Measurements from ENCODE around the gene RABEP1. TPM values are rescaled to one million over a fixed set of nuclear protein-coding genes. Genes with fewer than 3 reads are reported as not detected.

Gene RABEP1
- total RNA-seq, 3 donors from 2014 or later (not counting 1 experiment from before 2014, with no cell fraction given): 44.1 to 64.0 (median 44.2) TPM

- peaks cover 63% of the 10 kb centered on the region for H3K36me3 ChIP-seq (ENCODE audit: control insufficient read depth, insufficient read depth, low read length)
- H3K27me3 ChIP-seq (ENCODE audit: control insufficient read depth, insufficient read depth, low read length): no peaks in the 10 kb centered on the region
- Mint-ChIP-seq H3K27ac (peak overlapping the region in 1 of 2 donors; percentile 56), H3K4me1 (peaks cover 0 to 4% of the 10 kb centered on the region in 2 donors), H3K4me3 (no peak overlapping the region), H3K27me3 (ENCODE audit: low read depth in 2 of 2) (no peaks in the 10 kb centered on the region), H3K36me3 (peaks cover 6% of the 10 kb centered on the region), H3K9me3 (no peaks in the 10 kb centered on the region)
- H3K9me3 ChIP-seq (ENCODE audit: control insufficient read depth, insufficient read depth, low read length): no peaks in the 10 kb centered on the region
- no peak for TF ChIP-seq CTCF (IDR thresholded peaks at IDR 0.05)
- DNase-seq (no peak), ATAC-seq (no peak)
- no peak overlapping the region for H3K4me3 ChIP-seq (ENCODE audit: low read length)
- no peaks in the 10 kb centered on the region for H3K4me1 ChIP-seq (ENCODE audit: control insufficient read depth, insufficient read depth, low read length)
- no peak overlapping the region for H3K27ac ChIP-seq (ENCODE audit: low read length)
- WGBS (ENCODE audit: insufficient coverage): 90% methylated on average over 1 of the region's 2 CpGs
- intact Hi-C loops (cut with micrococcal nuclease): no loop called here
Measured at GRCh38 chr17:5354310-5354709, 72.2 kb downstream of the RABEP1 start.

- no peak overlapping the region for H3K27ac ChIP-seq (ENCODE audit: low read length)
- H3K4me1 ChIP-seq (ENCODE audit: control insufficient read depth, insufficient read depth, low read length): no peaks in the 10 kb centered on the region
- Mint-ChIP-seq H3K9me3 (no peaks in the 10 kb centered on the region), H3K4me1 (peaks cover 0 to 4% of the 10 kb centered on the region in 2 donors), H3K27me3 (ENCODE audit: low read depth in 2 of 2) (no peaks in the 10 kb centered on the region), H3K4me3 (no peak overlapping the region), H3K27ac (peak overlapping the region in 1 of 2 donors; percentile 40), H3K36me3 (peaks cover 6% of the 10 kb centered on the region)
- no peaks in the 10 kb centered on the region for H3K27me3 ChIP-seq (ENCODE audit: control insufficient read depth, insufficient read depth, low read length)
- intact Hi-C loops (cut with micrococcal nuclease): no loop called here
- no peak for TF ChIP-seq CTCF (IDR thresholded peaks at IDR 0.05)
- WGBS (ENCODE audit: insufficient coverage): 92% methylated on average over 2 of the region's 2 CpGs
- peaks cover 66% of the 10 kb centered on the region for H3K36me3 ChIP-seq (ENCODE audit: control insufficient read depth, insufficient read depth, low read length)
- no peaks in the 10 kb centered on the region for H3K9me3 ChIP-seq (ENCODE audit: control insufficient read depth, insufficient read depth, low read length)
- DNase-seq: no peak
- no peak overlapping the region for H3K4me3 ChIP-seq (ENCODE audit: low read length)
- no peak for ATAC-seq
Measured at GRCh38 chr17:5354886-5355415, 72.9 kb downstream of the RABEP1 start.

GRCh38 chr17:5355421-5356129 lies 73.5 kb downstream of the RABEP1 start:
- WGBS (ENCODE audit: insufficient coverage): 100% methylated on average over 3 of the region's 3 CpGs
- no peak overlapping the region for H3K4me3 ChIP-seq (ENCODE audit: low read length)
- peaks cover 66% of the 10 kb centered on the region for H3K36me3 ChIP-seq (ENCODE audit: control insufficient read depth, insufficient read depth, low read length)
- intact Hi-C loops (cut with micrococcal nuclease): no loop called here
- TF ChIP-seq CTCF (IDR thresholded peaks at IDR 0.05): no peak
- Mint-ChIP-seq H3K4me1 (peaks cover 0 to 4% of the 10 kb centered on the region in 2 donors), H3K9me3 (no peaks in the 10 kb centered on the region), H3K36me3 (peaks cover 8% of the 10 kb centered on the region), H3K27me3 (ENCODE audit: low read depth in 2 of 2) (no peaks in the 10 kb centered on the region), H3K27ac (peak overlapping the region in 1 of 2 donors; percentile 40), H3K4me3 (no peak overlapping the region)
- no peaks in the 10 kb centered on the region for H3K4me1 ChIP-seq (ENCODE audit: control insufficient read depth, insufficient read depth, low read length)
- H3K27ac ChIP-seq (ENCODE audit: low read length): no peak overlapping the region
- H3K9me3 ChIP-seq (ENCODE audit: control insufficient read depth, insufficient read depth, low read length): no peaks in the 10 kb centered on the region
- DNase-seq (no peak), ATAC-seq (no peak)
- no peaks in the 10 kb centered on the region for H3K27me3 ChIP-seq (ENCODE audit: control insufficient read depth, insufficient read depth, low read length)

Data from natural killer cell (primary cell).